ENCODE results near the gene ARG2. TPM values are rescaled to one million over a fixed set of nuclear protein-coding genes. Genes with fewer than 3 reads are reported as not detected.

The ARG2 gene
- total RNA-seq, 1 experiment from 2014 or later = 35.2 TPM

- no peaks in the 10 kb centered on the region for H3K27me3 ChIP-seq (ENCODE audit: insufficient read depth, low read length)
- H3K18ac ChIP-seq (ENCODE audit: insufficient read length, low read depth, low read length) = no peak overlapping the region
- no CpG with 5 or more reads among the region's 7 CpGs for WGBS (ENCODE audit: extremely low coverage, insufficient read length, low lambda C conversion rate)
Measured at GRCh38 chr14:67579636-67580035, 40.1 kb upstream of the ARG2 start.

More at GRCh38 chr14:67579636-67580035, 40.1 kb upstream of the ARG2 start:
- H3K4me3 Mint-ChIP-seq = no peak overlapping the region
- Histone ChIP-seq H3K23me2 (ENCODE audit: insufficient read length, low read depth, low read length, poor library complexity, severe bottlenecking) (no peaks in the 10 kb centered on the region), H3K9ac (ENCODE audit: extremely low read depth, insufficient read length, low read length) (no peak overlapping the region), H3K4me1 (ENCODE audit: insufficient read depth, low read length) (no peaks in the 10 kb centered on the region), H4K5ac (ENCODE audit: insufficient read length, low read depth, low read length) (no peak overlapping the region), H3K9me3 (ENCODE audit: control insufficient read depth, low read depth, low read length) (no peaks in the 10 kb centered on the region), H3K79me1 (ENCODE audit: insufficient read depth, low read depth, low read length, poor library complexity, severe bottlenecking) (no peaks in the 10 kb centered on the region), H3K4ac (ENCODE audit: low read depth, low read length) (no peak overlapping the region), H2BK15ac (ENCODE audit: low read depth, low read length) (no peak overlapping the region), H3K4me2 (ENCODE audit: insufficient read depth, insufficient read length, low read length) (no peak overlapping the region), H4K20me1 (ENCODE audit: control insufficient read depth, insufficient read depth, insufficient read length) (no peaks in the 10 kb centered on the region), H4K8ac (replicated peaks; ENCODE audit: insufficient read length, low read depth, low read length) (no peak overlapping the region), H2BK120ac (ENCODE audit: low read depth, low read length, poor library complexity, severe bottlenecking) (no peak overlapping the region), H3K14ac (ENCODE audit: insufficient read depth, low read length) (no peak overlapping the region), H2BK5ac (ENCODE audit: insufficient read length, low read length) (no peak overlapping the region), H2AK5ac (ENCODE audit: insufficient read length, low read length) (no peak overlapping the region), H4K91ac (ENCODE audit: insufficient read length, low read depth, low read length) (no peak overlapping the region), H2AFZ (ENCODE audit: low read length) (no peak overlapping the region), H3K27ac (ENCODE audit: insufficient read length, low read depth, low read length) (no peak overlapping the region), H3K23ac (ENCODE audit: insufficient read length, low read depth, low read length) (no peak overlapping the region), H3T11ph (ENCODE audit: low read length) (no peak overlapping the region), H3K56ac (ENCODE audit: insufficient read length, low read depth, low read length) (no peak overlapping the region), H2BK20ac (ENCODE audit: low read depth, low read length, poor library complexity, severe bottlenecking) (no peak overlapping the region), H3K79me2 (ENCODE audit: insufficient read depth, low read length) (no peaks in the 10 kb centered on the region), H2BK12ac (ENCODE audit: insufficient read length, low read depth, low read length) (no peak overlapping the region)
- TF ChIP-seq, protein P1, sequence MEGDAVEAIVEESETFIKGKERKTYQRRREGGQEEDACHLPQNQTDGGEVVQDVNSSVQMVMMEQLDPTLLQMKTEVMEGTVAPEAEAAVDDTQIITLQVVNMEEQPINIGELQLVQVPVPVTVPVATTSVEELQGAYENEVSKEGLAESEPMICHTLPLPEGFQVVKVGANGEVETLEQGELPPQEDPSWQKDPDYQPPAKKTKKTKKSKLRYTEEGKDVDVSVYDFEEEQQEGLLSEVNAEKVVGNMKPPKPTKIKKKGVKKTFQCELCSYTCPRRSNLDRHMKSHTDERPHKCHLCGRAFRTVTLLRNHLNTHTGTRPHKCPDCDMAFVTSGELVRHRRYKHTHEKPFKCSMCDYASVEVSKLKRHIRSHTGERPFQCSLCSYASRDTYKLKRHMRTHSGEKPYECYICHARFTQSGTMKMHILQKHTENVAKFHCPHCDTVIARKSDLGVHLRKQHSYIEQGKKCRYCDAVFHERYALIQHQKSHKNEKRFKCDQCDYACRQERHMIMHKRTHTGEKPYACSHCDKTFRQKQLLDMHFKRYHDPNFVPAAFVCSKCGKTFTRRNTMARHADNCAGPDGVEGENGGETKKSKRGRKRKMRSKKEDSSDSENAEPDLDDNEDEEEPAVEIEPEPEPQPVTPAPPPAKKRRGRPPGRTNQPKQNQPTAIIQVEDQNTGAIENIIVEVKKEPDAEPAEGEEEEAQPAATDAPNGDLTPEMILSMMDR (conservative IDR thresholded peaks at IDR 0.05) = no peak
- no peaks in the 10 kb centered on the region for H3K27me3 Mint-ChIP-seq (ENCODE audit: low read depth)
- H3K36me3 Mint-ChIP-seq (ENCODE audit: insufficient read depth in 1 of 3, low read depth in 3 of 3) = peaks cover 5 to 58% (median 32%) of the 10 kb centered on the region in 3 experiments; a peak in 6 of 7 replicates
- no peak for DNase-seq
- H3K9me3 Mint-ChIP-seq = no peaks in the 10 kb centered on the region
- H3K27ac Mint-ChIP-seq = no peak overlapping the region
- H3K4me1 Mint-ChIP-seq = no peaks in the 10 kb centered on the region
